OCI-LY7 (cell line): ENCODE results near the gene KRTAP5-2. TPM values are rescaled to one million over a fixed set of nuclear protein-coding genes. Genes with fewer than 3 reads are reported as not detected.

Source experiments
- BruUV-seq: library from RNA; stranded (reverse); fragments of 400-500 nt; replicated peaks from 2 replicates; lab custom pipeline; 2021; lab: Mats Ljungman, UMichigan
- CTCF ChIA-PET: fragments of 300-600 bp; sonication (Branson Sonifier 250); formaldehyde crosslinking; loops from one replicate; lab custom pipeline; 2022; ENCODE audit warnings: antibody characterized with exemption; ENCODE audit not compliant: unreplicated experiment; lab: Charles Lee
- POLR2A ChIA-PET: fragments of 300-600 bp; sonication (Branson Sonifier 250); formaldehyde crosslinking; loops from one replicate; lab custom pipeline; 2022; ENCODE audit warnings: antibody characterized with exemption; lab: Charles Lee
- DNase-seq: peaks from one replicate; pipeline ENCODE4 v3.0.0-alpha.2; 2015; ENCODE audit warnings: low spot score
- H2AFZ ChIP-seq: fragments of 200-600 bp; sonication (generic), shearing (Covaris generic); 2 replicates; pipeline ENCODE4 v1.6.1; 2014; ENCODE audit warnings: mild to moderate bottlenecking, antibody characterized with exemption, low read length, moderate library complexity
- H3K27ac ChIP-seq: fragments of 200-600 bp; sonication (generic); 2 replicates; pipeline ENCODE4 v1.5.1; 2014; ENCODE audit warnings: mixed run types, low read depth, mild to moderate bottlenecking, moderate library complexity, low read length, inconsistent platforms; ENCODE audit not compliant: poor library complexity, severe bottlenecking
- H3K36me3 ChIP-seq: fragments of 200-600 bp; sonication (generic); 2 replicates; pipeline ENCODE4 v1.6.1; 2014; ENCODE audit warnings: mild to moderate bottlenecking, antibody characterized with exemption, low read length, moderate library complexity, mixed read lengths; ENCODE audit not compliant: insufficient read depth
- H3K4me1 ChIP-seq: fragments of 200-600 bp; sonication (generic); 2 replicates; pipeline ENCODE4 v1.5.1; 2014; ENCODE audit warnings: mild to moderate bottlenecking, low read length; ENCODE audit not compliant: insufficient read depth, poor library complexity, severe bottlenecking
- H3K4me2 ChIP-seq: fragments of 200-600 bp; sonication (generic); 2 replicates; pipeline ENCODE4 v1.6.1; 2014; ENCODE audit warnings: mild to moderate bottlenecking, low read length
- H3K4me3 ChIP-seq: fragments of 200-600 bp; sonication (generic); 2 replicates; pipeline ENCODE4 v1.5.1; 2014; ENCODE audit warnings: mild to moderate bottlenecking, low read depth, low read length; ENCODE audit not compliant: poor library complexity, severe bottlenecking
- H3K79me2 ChIP-seq: fragments of 200-600 bp; sonication (generic); 2 replicates; pipeline ENCODE4 v1.6.1; 2016; ENCODE audit warnings: low read depth, mild to moderate bottlenecking, low read length, moderate library complexity, mixed read lengths; ENCODE audit not compliant: insufficient read depth
- H3K9me2 ChIP-seq: fragments of 200-600 bp; sonication (generic); 2 replicates; pipeline ENCODE4 v1.6.1; 2016; ENCODE audit warnings: mild to moderate bottlenecking, low read length, mixed read lengths; ENCODE audit not compliant: insufficient read depth
- H3K9me3 ChIP-seq: fragments of 200-600 bp; sonication (generic); 2 replicates; pipeline ENCODE4 v1.6.1; 2014; ENCODE audit warnings: mild to moderate bottlenecking, mixed run types, low read length, mixed read lengths
- H4K20me1 ChIP-seq: fragments of 200-600 bp; sonication (generic); 2 replicates; pipeline ENCODE4 v1.6.1; 2014; ENCODE audit warnings: mild to moderate bottlenecking, antibody characterized with exemption, low read length, moderate library complexity, mixed read lengths; ENCODE audit not compliant: insufficient read depth
- CTCF ChIP-seq: fragments of 200-600 bp; sonication (generic); conservative IDR thresholded peaks from 2 replicates; pipeline ENCODE4 v1.5.1; 2014; ENCODE audit warnings: mild to moderate bottlenecking, antibody characterized with exemption, low read length, moderate library complexity, mixed read lengths
- EZH2phosphoT487 ChIP-seq: fragments of 200-600 bp; sonication (generic); IDR thresholded peaks from 2 replicates; pipeline ENCODE4 v1.6.1; 2018; ENCODE audit warnings: low read depth, borderline replicate concordance, mild to moderate bottlenecking, mixed run types, antibody characterized with exemption, low read length, moderate library complexity, mixed read lengths
- intact Hi-C: fragments of 100-400 bp; cut with micrococcal nuclease; formaldehyde crosslinking; loops from one replicate; pipeline ENCODE4 v1.10.0; 2022; ENCODE audit not compliant: unreplicated experiment
- total RNA-seq, 2 experiments: library from RNA; depleted of rRNA in 1 of 2; stranded (reverse); fragments of >200 nt in 1 of 2; shearing (Covaris generic) in 1 of 2; gene quantifications; 2 replicates each; pipeline ENCODE4 v1.2.3, GENCODE V29; 2014 to 2022

Gene KRTAP5-2
- total RNA-seq, 2 experiments from 2014 or later: not detected

DNA sequence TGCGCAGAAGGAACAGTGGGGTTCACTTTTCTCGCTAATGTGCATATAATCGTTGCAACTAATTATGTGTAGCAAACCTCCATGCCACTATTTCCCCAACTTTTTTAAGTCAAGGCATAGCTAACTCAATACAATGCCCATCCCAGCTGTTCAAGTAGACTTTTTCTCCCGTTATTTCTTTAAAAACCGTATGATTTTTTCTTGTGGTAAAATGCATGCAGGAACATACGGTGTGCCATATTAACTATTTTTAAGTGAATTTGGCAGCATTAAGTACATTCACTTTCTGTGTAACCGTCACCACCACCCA is 23.2 kb downstream of the KRTAP5-2 start:
- no peak overlapping the region for H3K27ac ChIP-seq
- no peaks in the 10 kb centered on the region for H3K79me2 ChIP-seq
- H2AFZ ChIP-seq: no peak overlapping the region
- H3K4me1 ChIP-seq: peaks cover 13% of the 10 kb centered on the region
- H3K9me3 ChIP-seq: no peaks in the 10 kb centered on the region
- BruUV-seq: no TSS peak
- intact Hi-C loops: loop anchor here (1.0 to 10.0 kb wide), 4 partner anchors 29 to 370 kb away; no protein-coding TSS in a partner anchor
- no peak overlapping the region for H3K4me3 ChIP-seq
- H4K20me1 ChIP-seq: no peaks in the 10 kb centered on the region
- no peaks in the 10 kb centered on the region for H3K9me2 ChIP-seq
- H3K36me3 ChIP-seq: no peaks in the 10 kb centered on the region
- POLR2A ChIA-PET: interaction anchor here (0.5 to 0.9 kb wide), 3 partner anchors 29 to 197 kb away, joined by 3 to 9 read pairs (median 3); no protein-coding TSS in a partner anchor
- H3K4me2 ChIP-seq: no peak overlapping the region
- TF ChIP-seq EZH2phosphoT487 (no peak), CTCF (peak; percentile 26; the same call in 1 of the 2 replicates)
- DNase-seq: no peak
- CTCF ChIA-PET: interaction anchor here (0.5 to 1.7 kb wide), 6 partner anchors 26 to 847 kb away, joined by 3 to 8 read pairs (median 5); no protein-coding TSS in a partner anchor

- TF ChIP-seq CTCF: peak; percentile 80
- no peak for TF ChIP-seq EZH2phosphoT487
- H4K20me1 ChIP-seq: no peaks in the 10 kb centered on the region
- no peak overlapping the region for H2AFZ ChIP-seq
- POLR2A ChIA-PET: interaction anchor here (0.5 to 0.9 kb wide), 2 partner anchors 53 to 196 kb away, joined by 3 read pairs; no protein-coding TSS in a partner anchor
- H3K4me1 ChIP-seq: peaks cover 13% of the 10 kb centered on the region
- H3K27ac ChIP-seq: no peak overlapping the region
- BruUV-seq: no TSS peak
- intact Hi-C loops: loop anchor here (1.0 to 10.0 kb wide), 4 partner anchors 28 to 370 kb away; no protein-coding TSS in a partner anchor
- H3K4me2 ChIP-seq: peak overlapping the region; percentile 77
- no peaks in the 10 kb centered on the region for H3K9me3 ChIP-seq
- no peaks in the 10 kb centered on the region for H3K9me2 ChIP-seq
- peak overlapping the region; percentile 35 for H3K4me3 ChIP-seq
- no peaks in the 10 kb centered on the region for H3K79me2 ChIP-seq
- peak; percentile 46 for DNase-seq
- CTCF ChIA-PET: interaction anchor here (0.5 to 1.7 kb wide), 6 partner anchors 26 to 848 kb away, joined by 3 to 8 read pairs (median 5); no protein-coding TSS in a partner anchor
- no peaks in the 10 kb centered on the region for H3K36me3 ChIP-seq
These were observed 23.7 kb downstream of the KRTAP5-2 start for GRCh38 chr11:1574238-1574932.

GRCh38 chr11:1573903-1574237 is 24.2 kb downstream of the KRTAP5-2 start:
- no TSS peak for BruUV-seq
- no peaks in the 10 kb centered on the region for H3K9me3 ChIP-seq
- no peaks in the 10 kb centered on the region for H3K36me3 ChIP-seq
- intact Hi-C loops: loop anchor here (1.0 to 10.0 kb wide), 4 partner anchors 28 to 369 kb away; no protein-coding TSS in a partner anchor
- H3K4me2 ChIP-seq: peak overlapping the region; percentile 77; the same call in 1 of the 2 replicates
- ChIA-PET POLR2A (no interaction called here), CTCF (interaction anchor here (1.7 kb wide), 1 partner anchor 53 kb away, joined by 5 read pairs; no protein-coding TSS in a partner anchor)
- DNase-seq: no peak
- no peaks in the 10 kb centered on the region for H3K9me2 ChIP-seq
- H3K4me3 ChIP-seq: no peak overlapping the region
- no peak overlapping the region for H3K27ac ChIP-seq
- H3K79me2 ChIP-seq: no peaks in the 10 kb centered on the region
- H2AFZ ChIP-seq: no peak overlapping the region
- peaks cover 13% of the 10 kb centered on the region for H3K4me1 ChIP-seq
- TF ChIP-seq EZH2phosphoT487: no peak
- no peak for TF ChIP-seq CTCF
- no peaks in the 10 kb centered on the region for H4K20me1 ChIP-seq
